IMR-90 (cell line): ENCODE measurements around the gene ZDHHC14.

ENCODE experiments used
- BHLHE40 ChIP-seq: fragments of 150-350 bp; IDR thresholded peaks from 2 replicates; pipeline ENCODE4 v1.6.1; 2016; ENCODE audit warnings: mild to moderate bottlenecking, low read depth, low read length
- MAFK ChIP-seq: IDR thresholded peaks from 2 replicates; pipeline ENCODE4 v1.6.1; 2012; ENCODE audit warnings: low read depth, low read length, improper control_type of control experiment
- MAZ ChIP-seq: IDR thresholded peaks from 2 replicates; pipeline ENCODE4 v1.6.1; 2012; ENCODE audit warnings: low read depth, mild to moderate bottlenecking, low read length, improper control_type of control experiment, moderate library complexity, borderline replicate concordance
- POLR2A ChIP-seq: IDR thresholded peaks from 2 replicates; pipeline ENCODE4 v1.6.1; 2012; ENCODE audit warnings: mild to moderate bottlenecking, low read depth, low read length
- SMC3 ChIP-seq: fragments of 150-350 bp; IDR thresholded peaks from 2 replicates; pipeline ENCODE4 v1.6.1; 2016; ENCODE audit warnings: low read depth, mild to moderate bottlenecking, antibody characterized with exemption, low read length, moderate library complexity
- TF ChIP-seq, protein P1 (sequence below): conservative IDR thresholded peaks from 2 replicates; pipeline ENCODE4 v1.5.1; 2012; ENCODE audit warnings: mild to moderate bottlenecking, low read depth, low read length, improper control_type of control experiment
- TF ChIP-seq, protein P2 (sequence below): fragments of 150-350 bp; IDR thresholded peaks from 2 replicates; pipeline ENCODE4 v1.6.1; 2016; ENCODE audit warnings: low read depth, mild to moderate bottlenecking, low read length, moderate library complexity, borderline replicate concordance

DNA sequence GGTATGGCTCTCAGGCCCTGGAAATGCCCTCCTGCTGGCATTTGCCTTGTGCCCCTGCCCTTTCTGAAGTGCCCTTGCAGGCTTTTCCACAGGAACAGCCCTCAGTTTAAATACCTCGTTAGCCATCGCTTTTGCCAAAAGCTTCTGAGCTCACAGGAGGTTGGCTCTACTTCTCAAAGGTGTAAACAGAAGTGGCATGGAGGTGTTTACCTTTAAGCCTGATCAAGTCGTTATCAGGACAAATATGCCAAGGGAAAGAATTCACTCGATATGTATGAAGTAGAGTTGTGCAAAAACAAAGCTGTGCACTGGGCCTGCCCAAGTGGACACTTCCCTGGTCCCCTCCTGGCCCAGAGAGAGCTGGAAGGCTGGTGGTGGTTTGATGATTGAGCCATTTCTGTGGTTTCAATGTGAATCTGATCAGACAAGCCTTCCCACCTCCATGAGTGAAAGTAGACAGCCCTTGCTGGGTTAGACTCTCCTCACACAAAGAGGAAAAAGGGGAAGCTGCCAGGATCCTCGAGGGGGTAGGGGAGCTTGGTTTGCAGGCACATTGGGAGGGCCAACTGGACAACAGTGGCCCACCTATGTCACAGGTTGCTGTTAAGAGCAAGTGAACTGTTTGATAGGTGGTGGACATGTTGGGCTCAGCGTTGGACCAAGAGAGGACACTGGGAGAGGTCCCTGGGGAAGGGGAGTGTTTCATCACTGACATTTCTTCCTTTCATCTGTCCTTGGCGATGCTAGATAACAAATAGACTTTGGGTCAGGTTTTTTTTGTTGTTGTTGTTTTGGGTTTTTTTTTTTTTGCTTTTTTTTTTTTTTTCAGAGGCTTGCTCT, 98.7 kb downstream of the ZDHHC14 start:
- TF ChIP-seq, protein P1, sequence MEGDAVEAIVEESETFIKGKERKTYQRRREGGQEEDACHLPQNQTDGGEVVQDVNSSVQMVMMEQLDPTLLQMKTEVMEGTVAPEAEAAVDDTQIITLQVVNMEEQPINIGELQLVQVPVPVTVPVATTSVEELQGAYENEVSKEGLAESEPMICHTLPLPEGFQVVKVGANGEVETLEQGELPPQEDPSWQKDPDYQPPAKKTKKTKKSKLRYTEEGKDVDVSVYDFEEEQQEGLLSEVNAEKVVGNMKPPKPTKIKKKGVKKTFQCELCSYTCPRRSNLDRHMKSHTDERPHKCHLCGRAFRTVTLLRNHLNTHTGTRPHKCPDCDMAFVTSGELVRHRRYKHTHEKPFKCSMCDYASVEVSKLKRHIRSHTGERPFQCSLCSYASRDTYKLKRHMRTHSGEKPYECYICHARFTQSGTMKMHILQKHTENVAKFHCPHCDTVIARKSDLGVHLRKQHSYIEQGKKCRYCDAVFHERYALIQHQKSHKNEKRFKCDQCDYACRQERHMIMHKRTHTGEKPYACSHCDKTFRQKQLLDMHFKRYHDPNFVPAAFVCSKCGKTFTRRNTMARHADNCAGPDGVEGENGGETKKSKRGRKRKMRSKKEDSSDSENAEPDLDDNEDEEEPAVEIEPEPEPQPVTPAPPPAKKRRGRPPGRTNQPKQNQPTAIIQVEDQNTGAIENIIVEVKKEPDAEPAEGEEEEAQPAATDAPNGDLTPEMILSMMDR, result no peak
- TF ChIP-seq SMC3 (no peak), MAFK (no peak), POLR2A (no peak), MAZ (no peak), BHLHE40 (no peak)
- TF ChIP-seq, protein P2, sequence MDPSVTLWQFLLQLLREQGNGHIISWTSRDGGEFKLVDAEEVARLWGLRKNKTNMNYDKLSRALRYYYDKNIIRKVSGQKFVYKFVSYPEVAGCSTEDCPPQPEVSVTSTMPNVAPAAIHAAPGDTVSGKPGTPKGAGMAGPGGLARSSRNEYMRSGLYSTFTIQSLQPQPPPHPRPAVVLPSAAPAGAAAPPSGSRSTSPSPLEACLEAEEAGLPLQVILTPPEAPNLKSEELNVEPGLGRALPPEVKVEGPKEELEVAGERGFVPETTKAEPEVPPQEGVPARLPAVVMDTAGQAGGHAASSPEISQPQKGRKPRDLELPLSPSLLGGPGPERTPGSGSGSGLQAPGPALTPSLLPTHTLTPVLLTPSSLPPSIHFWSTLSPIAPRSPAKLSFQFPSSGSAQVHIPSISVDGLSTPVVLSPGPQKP, result no peak
